Adrenal gland (tissue), 5 donors: Measurements from ENCODE around the gene TAS2R46.

Experiments used
- CTCF ChIP-seq, 6 experiments: fragments of 450-650 bp in 4 of 6; fragments of 200-600 bp in 2 of 6; sonication (generic) in 1 of 6; IDR thresholded peaks; 1 replicate in 5 of 6; 2 replicates in 1 of 6; pipeline versions ENCODE4 v1.5.1 to v1.8.0; 2016 to 2021; ENCODE audit warnings: antibody characterized with exemption in 6 of 6, mild to moderate bottlenecking in 2 of 6, moderate library complexity in 1 of 6
- POLR2A ChIP-seq, 2 donors: fragments of 450-650 bp; IDR thresholded peaks; one replicate each; pipeline ENCODE4 v1.6.1; 2017; ENCODE audit warnings: antibody characterized with exemption in 2 of 2, mild to moderate bottlenecking in 2 of 2, moderate library complexity in 1 of 2
- donor health status: DM: no; HTN: no; CAD: no.

GRCh38 chr12:11059784-11060183 lies 2.3 kb downstream of the TAS2R46 start:
- no peak for TF ChIP-seq POLR2A (IDR thresholded peaks at IDR 0.05)
- no peak for TF ChIP-seq CTCF (IDR thresholded peaks at IDR 0.05)
